Measurements from ENCODE around the gene SIDT2.

The SIDT2 gene

GRCh38 chr11:117231842-117232091, 53.2 kb downstream of the SIDT2 start, which contains the start of gene PCSK7:
Gene PCSK7 (minus strand): TSS chr11:117232073. CDS start chr11:117229844, 2,229 bp downstream.
- TF ChIP-seq CTCF (IDR thresholded peaks at IDR 0.05; ENCODE audit: low read depth, low read length) (no peak), MAX (IDR thresholded peaks at IDR 0.05; ENCODE audit: low read depth, low read length) (peak; percentile 46), MYC (IDR thresholded peaks at IDR 0.05; ENCODE audit: low read depth, low read length) (no peak), POLR2A (IDR thresholded peaks at IDR 0.05; ENCODE audit: extremely low read depth, insufficient read length) (no peak)
- H3K4me3 ChIP-seq (ENCODE audit: low read depth, low read length): peak within 1 kb of the TSS; percentile 87
- no peak for DNase-seq (ENCODE audit: low read depth)

GRCh38 chr11:117232092-117232878, 53.7 kb downstream of the SIDT2 start, which contains the start of gene RNF214:
Gene RNF214 (plus strand): TSS chr11:117232671. CDS start chr11:117234273, 1,602 bp downstream.
- TF ChIP-seq MAX (IDR thresholded peaks at IDR 0.05; ENCODE audit: low read depth, low read length) (peak; percentile 2; the same call in 1 of the 2 replicates), CTCF (IDR thresholded peaks at IDR 0.05; ENCODE audit: low read depth, low read length) (peak; percentile 58), POLR2A (IDR thresholded peaks at IDR 0.05; ENCODE audit: extremely low read depth, insufficient read length) (peak; percentile 58), MYC (IDR thresholded peaks at IDR 0.05; ENCODE audit: low read depth, low read length) (peak; percentile 59; the same call in 1 of the 2 replicates)
- peak; percentile 83 for DNase-seq (ENCODE audit: low read depth)
- peak within 1 kb of the TSS; percentile 87 for H3K4me3 ChIP-seq (ENCODE audit: low read depth, low read length)

- H3K4me3 ChIP-seq (ENCODE audit: low read depth, low read length): peak overlapping the region; percentile 84
- peak; percentile 40 for DNase-seq (ENCODE audit: low read depth)
Observed at GRCh38 chr11:117232911-117233409, 54.4 kb downstream of the SIDT2 start.

GRCh38 chr11:117238221-117238620, 59.7 kb downstream of the SIDT2 start:
- H3K4me3 ChIP-seq (ENCODE audit: low read depth, low read length): no peak overlapping the region
- no peak for TF ChIP-seq MAX (IDR thresholded peaks at IDR 0.05; ENCODE audit: low read depth, low read length)
- no peak for TF ChIP-seq MYC (IDR thresholded peaks at IDR 0.05; ENCODE audit: low read depth, low read length)
- TF ChIP-seq CTCF (IDR thresholded peaks at IDR 0.05; ENCODE audit: low read depth, low read length): no peak
- no peak for TF ChIP-seq POLR2A (IDR thresholded peaks at IDR 0.05; ENCODE audit: extremely low read depth, insufficient read length)
- no peak for DNase-seq (ENCODE audit: low read depth)

More at GRCh38 chr11:117232911-117233409, 54.4 kb downstream of the SIDT2 start:
- TF ChIP-seq MAX (IDR thresholded peaks at IDR 0.05; ENCODE audit: low read depth, low read length): 0 out of 2 replicates have a peak, but pooled peaks have one; percentile 11
- TF ChIP-seq MYC (IDR thresholded peaks at IDR 0.05; ENCODE audit: low read depth, low read length): no peak

GRCh38 chr11:117239295-117239694, 60.8 kb downstream of the SIDT2 start:
- TF ChIP-seq POLR2A (IDR thresholded peaks at IDR 0.05; ENCODE audit: extremely low read depth, insufficient read length) (no peak), MYC (IDR thresholded peaks at IDR 0.05; ENCODE audit: low read depth, low read length) (no peak)
- peak; percentile 17 for DNase-seq (ENCODE audit: low read depth)
- H3K4me3 ChIP-seq (ENCODE audit: low read depth, low read length): no peak overlapping the region
